ENCODE data around the gene EHMT1.

DNA sequence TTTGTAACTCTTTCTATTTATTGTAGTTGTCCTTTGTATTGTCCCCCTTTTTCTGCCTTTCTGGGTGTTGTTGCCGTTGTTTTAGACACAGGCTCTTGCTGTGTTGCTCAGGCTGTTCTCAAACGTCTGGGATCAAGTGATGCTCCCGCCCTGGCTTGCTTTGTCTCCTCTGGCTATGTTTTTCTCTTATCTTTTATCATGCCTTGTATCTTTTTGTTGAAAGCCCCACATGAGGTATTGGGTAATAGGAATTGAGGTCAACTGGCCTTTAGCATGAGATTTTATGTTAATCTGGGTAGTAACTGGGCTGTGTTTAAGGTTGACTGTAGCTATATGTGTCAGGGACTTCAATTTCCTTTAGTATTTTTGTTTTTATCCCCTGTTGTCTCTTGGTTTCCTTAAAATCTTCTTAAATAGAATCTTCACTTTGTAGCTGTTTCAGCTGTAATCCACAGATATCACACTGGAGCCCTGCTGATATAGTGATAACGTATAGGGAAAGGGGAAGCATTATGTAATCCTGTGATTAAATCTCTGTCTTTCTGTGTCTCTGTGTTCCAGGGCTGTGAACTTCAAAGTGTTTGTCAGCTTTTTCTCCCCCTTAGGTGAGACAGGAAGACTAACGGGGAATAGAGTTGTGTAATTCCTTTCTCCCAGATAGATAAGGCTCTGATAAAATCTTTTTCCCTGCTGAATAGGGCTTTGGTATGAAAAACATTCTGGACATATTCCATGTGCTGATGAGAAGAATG lies 232.9 kb downstream of the EHMT1 start:
- TF ChIP-seq, protein P1, sequence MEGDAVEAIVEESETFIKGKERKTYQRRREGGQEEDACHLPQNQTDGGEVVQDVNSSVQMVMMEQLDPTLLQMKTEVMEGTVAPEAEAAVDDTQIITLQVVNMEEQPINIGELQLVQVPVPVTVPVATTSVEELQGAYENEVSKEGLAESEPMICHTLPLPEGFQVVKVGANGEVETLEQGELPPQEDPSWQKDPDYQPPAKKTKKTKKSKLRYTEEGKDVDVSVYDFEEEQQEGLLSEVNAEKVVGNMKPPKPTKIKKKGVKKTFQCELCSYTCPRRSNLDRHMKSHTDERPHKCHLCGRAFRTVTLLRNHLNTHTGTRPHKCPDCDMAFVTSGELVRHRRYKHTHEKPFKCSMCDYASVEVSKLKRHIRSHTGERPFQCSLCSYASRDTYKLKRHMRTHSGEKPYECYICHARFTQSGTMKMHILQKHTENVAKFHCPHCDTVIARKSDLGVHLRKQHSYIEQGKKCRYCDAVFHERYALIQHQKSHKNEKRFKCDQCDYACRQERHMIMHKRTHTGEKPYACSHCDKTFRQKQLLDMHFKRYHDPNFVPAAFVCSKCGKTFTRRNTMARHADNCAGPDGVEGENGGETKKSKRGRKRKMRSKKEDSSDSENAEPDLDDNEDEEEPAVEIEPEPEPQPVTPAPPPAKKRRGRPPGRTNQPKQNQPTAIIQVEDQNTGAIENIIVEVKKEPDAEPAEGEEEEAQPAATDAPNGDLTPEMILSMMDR (IDR thresholded peaks at IDR 0.05; ENCODE audit: low read length) = no peak
- TF ChIP-seq EZH2 (optimal IDR thresholded peaks at IDR 0.05; ENCODE audit: low read depth, low read length) = no peak
- no peak for TF ChIP-seq EZH2phosphoT487 (IDR thresholded peaks at IDR 0.05; ENCODE audit: low read length)

Data from MM.1S (cell line).